Neural cell (in vitro differentiated cells): ENCODE data around the gene FLACC1. TPM values are rescaled to one million over a fixed set of nuclear protein-coding genes. Genes with fewer than 3 reads are reported as not detected.

Experiments
- H2AFZ ChIP-seq: fragments of 200-600, 300-800 bp; sonication (generic), shearing (Covaris generic); 2 replicates; pipeline ENCODE4 v1.6.0; 2014; ENCODE audit warnings: low read depth, mild to moderate bottlenecking, antibody characterized with exemption, low read length, moderate library complexity
- H3F3A ChIP-seq: fragments of 200-600 bp; shearing (Covaris generic); 2 replicates; pipeline ENCODE4 v1.6.1; 2016; ENCODE audit warnings: mild to moderate bottlenecking, moderate library complexity, mixed read lengths, antibody characterized with exemption, low read length; ENCODE audit not compliant: insufficient read depth, poor library complexity, severe bottlenecking
- H3K27ac ChIP-seq: fragments of 200-600, 300-800 bp; sonication (generic), shearing (Covaris generic); 2 replicates; pipeline ENCODE4 v1.5.1; 2014; ENCODE audit warnings: mild to moderate bottlenecking, low read length, moderate library complexity
- H3K27me3 ChIP-seq: fragments of 300-800, 200-600 bp; sonication (generic), shearing (Covaris generic); 2 replicates; pipeline ENCODE4 v1.6.0; 2014; ENCODE audit warnings: mild to moderate bottlenecking, low read depth, low read length, moderate library complexity; ENCODE audit not compliant: insufficient read depth
- H3K36me3 ChIP-seq: fragments of 300-800, 200-600 bp; sonication (generic), shearing (Covaris generic); 2 replicates; pipeline ENCODE4 v1.5.1; 2014; ENCODE audit warnings: mild to moderate bottlenecking, antibody characterized with exemption, low read length, moderate library complexity; ENCODE audit not compliant: insufficient read depth
- H3K4me2 ChIP-seq: fragments of 300-800, 200-600 bp; sonication (generic), shearing (Covaris generic); 2 replicates; pipeline ENCODE4 v1.6.0; 2014; ENCODE audit warnings: mild to moderate bottlenecking, low read length
- H3K4me3 ChIP-seq: fragments of 300-800, 200-600 bp; sonication (generic), shearing (Covaris generic); 2 replicates; pipeline ENCODE4 v1.5.1; 2014; ENCODE audit warnings: mild to moderate bottlenecking, low read length, moderate library complexity
- H3K79me2 ChIP-seq: fragments of 200-600 bp; shearing (Covaris generic); replicated peaks from 2 replicates; pipeline ENCODE4 v1.6.0; 2014; ENCODE audit warnings: mild to moderate bottlenecking, low read length, moderate library complexity; ENCODE audit not compliant: insufficient read depth
- H3K9ac ChIP-seq: fragments of 300-800, 200-600 bp; sonication (generic), shearing (Covaris generic); 2 replicates; pipeline ENCODE4 v1.6.1; 2016; ENCODE audit warnings: mild to moderate bottlenecking, low read length, mixed read lengths
- H3K9me2 ChIP-seq: fragments of 200-600 bp; shearing (Covaris generic); 2 replicates; pipeline ENCODE4 v1.6.1; 2016; ENCODE audit warnings: mild to moderate bottlenecking, low read length, mixed read lengths; ENCODE audit not compliant: insufficient read depth
- H3K9me3 ChIP-seq: fragments of 200-600, 300-800 bp; sonication (generic), shearing (Covaris generic); 2 replicates; pipeline ENCODE4 v1.6.1; 2016; ENCODE audit warnings: mild to moderate bottlenecking, mixed run types, low read length, moderate library complexity, mixed read lengths
- H4K20me1 ChIP-seq: fragments of 200-600 bp; shearing (Covaris generic); 2 replicates; pipeline ENCODE4 v1.6.1; 2016; ENCODE audit warnings: mild to moderate bottlenecking, mixed run types; ENCODE audit not compliant: insufficient read depth
- CTCF ChIP-seq: fragments of 450-650 bp; IDR thresholded peaks from 2 replicates; pipeline ENCODE4 v1.5.1; 2014; ENCODE audit warnings: antibody characterized with exemption, mild to moderate bottlenecking, moderate library complexity; ENCODE audit not compliant: poor library complexity, severe bottlenecking
- EP300 ChIP-seq: fragments of 450-650 bp; conservative IDR thresholded peaks from 2 replicates; pipeline ENCODE4 v1.6.1; 2014; ENCODE audit warnings: antibody characterized with exemption, mild to moderate bottlenecking, moderate library complexity; ENCODE audit not compliant: poor library complexity, severe bottlenecking
- EZH2 ChIP-seq: fragments of 200-600, 300-800 bp; shearing (Covaris generic), sonication (generic); IDR thresholded peaks from 2 replicates; pipeline ENCODE4 v1.6.1; 2014; ENCODE audit warnings: antibody characterized with exemption, low read length, borderline replicate concordance, mild to moderate bottlenecking; ENCODE audit not compliant: insufficient read depth, poor library complexity, severe bottlenecking
- MXI1 ChIP-seq: fragments of 450-650 bp; conservative IDR thresholded peaks from 2 replicates; pipeline ENCODE4 v1.6.1; 2014; ENCODE audit warnings: antibody characterized with exemption, mild to moderate bottlenecking; ENCODE audit not compliant: poor library complexity, severe bottlenecking
- POLR2AphosphoS5 ChIP-seq: IDR thresholded peaks from 2 replicates; pipeline ENCODE4 v1.6.1; 2012
- RAD21 ChIP-seq: fragments of 450-650 bp; conservative IDR thresholded peaks from 2 replicates; pipeline ENCODE4 v1.6.1; 2014; ENCODE audit warnings: antibody characterized with exemption, mild to moderate bottlenecking, moderate library complexity
- REST ChIP-seq: IDR thresholded peaks from 2 replicates; pipeline ENCODE4 v1.6.1; 2012; ENCODE audit warnings: borderline replicate concordance
- SMC3 ChIP-seq: fragments of 450-650 bp; conservative IDR thresholded peaks from 2 replicates; pipeline ENCODE4 v1.6.1; 2014; ENCODE audit warnings: antibody characterized with exemption, mild to moderate bottlenecking, moderate library complexity; ENCODE audit not compliant: poor library complexity
- TAF1 ChIP-seq: IDR thresholded peaks from 2 replicates; pipeline ENCODE4 v1.6.1; 2012; ENCODE audit warnings: low read depth
- polyA plus RNA-seq: library from polyadenylated mRNA; depleted of rRNA; stranded (reverse); fragments of >200 nt; gene quantifications from 2 replicates; pipeline ENCODE4 v1.2.3, GENCODE V29; 2014

The FLACC1 gene
- polyA plus RNA-seq, 1 donor from 2014 or later, result 1.8 TPM

- TF ChIP-seq SMC3, result no peak
- TF ChIP-seq EP300, result no peak
- TF ChIP-seq EZH2, result no peak
- no peak for TF ChIP-seq RAD21
- no peak for TF ChIP-seq CTCF
- no peak for TF ChIP-seq TAF1
Observed at GRCh38 chr2:201343559-201343958, 13.6 kb downstream of the FLACC1 start.

GRCh38 chr2:201342923-201343322 lies 14.2 kb downstream of the FLACC1 start:
- H3F3A ChIP-seq, result no peaks in the 10 kb centered on the region
- H3K9me2 ChIP-seq, result no peaks in the 10 kb centered on the region
- H3K27me3 ChIP-seq, result no peaks in the 10 kb centered on the region
- no peaks in the 10 kb centered on the region for H3K36me3 ChIP-seq
- H3K79me2 ChIP-seq, result no peaks in the 10 kb centered on the region
- no peaks in the 10 kb centered on the region for H4K20me1 ChIP-seq
- no peak overlapping the region for H3K9ac ChIP-seq
- no peak overlapping the region for H3K4me2 ChIP-seq
- H3K9me3 ChIP-seq, result no peaks in the 10 kb centered on the region
- H3K27ac ChIP-seq, result no peak overlapping the region
- TF ChIP-seq EZH2, result no peak
- TF ChIP-seq EP300, result no peak
- TF ChIP-seq REST, result no peak
- TF ChIP-seq POLR2AphosphoS5, result no peak
- no peak for TF ChIP-seq TAF1
- no peak for TF ChIP-seq MXI1
- TF ChIP-seq CTCF, result no peak
- TF ChIP-seq SMC3, result no peak
- no peak for TF ChIP-seq RAD21
- no peak overlapping the region for H2AFZ ChIP-seq
- no peak overlapping the region for H3K4me3 ChIP-seq

More at GRCh38 chr2:201343559-201343958, 13.6 kb downstream of the FLACC1 start:
- Histone ChIP-seq H2AFZ (no peak overlapping the region), H3K27ac (no peak overlapping the region), H3K4me2 (no peak overlapping the region), H3K9me3 (no peaks in the 10 kb centered on the region), H3K79me2 (no peaks in the 10 kb centered on the region), H3K9ac (no peak overlapping the region), H4K20me1 (no peaks in the 10 kb centered on the region), H3K9me2 (no peaks in the 10 kb centered on the region), H3K4me3 (no peak overlapping the region), H3F3A (no peaks in the 10 kb centered on the region), H3K27me3 (no peaks in the 10 kb centered on the region), H3K36me3 (no peaks in the 10 kb centered on the region)
